ENCODE measurements around the gene IFI27L2. TPM values are rescaled to one million over a fixed set of nuclear protein-coding genes. Genes with fewer than 3 reads are reported as not detected.

IFI27L2 gene, protein sequence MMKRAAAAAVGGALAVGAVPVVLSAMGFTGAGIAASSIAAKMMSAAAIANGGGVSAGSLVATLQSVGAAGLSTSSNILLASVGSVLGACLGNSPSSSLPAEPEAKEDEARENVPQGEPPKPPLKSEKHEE
- total RNA-seq = 77.0 and 98.4 TPM in 2 replicates

DNA sequence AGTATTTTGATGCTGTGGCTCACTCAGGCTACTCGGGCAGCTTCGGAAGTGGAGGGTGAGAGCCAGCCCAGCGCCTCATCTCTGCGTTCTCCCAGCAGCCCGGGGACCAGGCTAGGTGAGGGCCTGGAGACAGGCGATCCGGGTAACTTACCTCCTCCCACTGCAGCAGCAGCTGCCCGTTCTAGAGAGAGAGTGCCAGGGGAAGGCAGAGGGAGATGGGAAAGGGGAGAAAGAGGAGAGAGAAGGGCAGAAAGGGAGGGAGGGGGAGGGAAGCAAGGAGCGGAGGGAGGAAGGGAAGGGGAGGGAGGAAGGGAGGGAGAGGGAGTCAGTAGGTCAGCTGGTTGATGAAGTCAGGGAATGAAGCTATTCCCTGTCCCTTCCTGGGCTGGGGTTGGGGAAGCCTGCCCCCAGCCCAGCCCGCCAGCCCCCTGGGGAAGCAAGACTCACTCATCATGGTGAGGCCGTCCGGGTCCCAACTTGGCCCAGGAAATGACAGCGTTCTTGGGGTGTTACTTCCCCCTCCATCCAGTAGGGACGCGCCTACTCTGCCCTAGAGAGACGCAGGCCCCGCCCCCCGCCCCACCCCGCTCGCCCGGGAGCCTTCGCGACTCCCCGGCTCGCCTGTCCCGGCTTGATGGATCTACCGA lies at the start of gene IFI27L2:
IFI27L2 (minus strand) TSS at position 494 of the 647 bp plus-strand sequence; CDS start at position 454, 40 bp downstream.

DNA sequence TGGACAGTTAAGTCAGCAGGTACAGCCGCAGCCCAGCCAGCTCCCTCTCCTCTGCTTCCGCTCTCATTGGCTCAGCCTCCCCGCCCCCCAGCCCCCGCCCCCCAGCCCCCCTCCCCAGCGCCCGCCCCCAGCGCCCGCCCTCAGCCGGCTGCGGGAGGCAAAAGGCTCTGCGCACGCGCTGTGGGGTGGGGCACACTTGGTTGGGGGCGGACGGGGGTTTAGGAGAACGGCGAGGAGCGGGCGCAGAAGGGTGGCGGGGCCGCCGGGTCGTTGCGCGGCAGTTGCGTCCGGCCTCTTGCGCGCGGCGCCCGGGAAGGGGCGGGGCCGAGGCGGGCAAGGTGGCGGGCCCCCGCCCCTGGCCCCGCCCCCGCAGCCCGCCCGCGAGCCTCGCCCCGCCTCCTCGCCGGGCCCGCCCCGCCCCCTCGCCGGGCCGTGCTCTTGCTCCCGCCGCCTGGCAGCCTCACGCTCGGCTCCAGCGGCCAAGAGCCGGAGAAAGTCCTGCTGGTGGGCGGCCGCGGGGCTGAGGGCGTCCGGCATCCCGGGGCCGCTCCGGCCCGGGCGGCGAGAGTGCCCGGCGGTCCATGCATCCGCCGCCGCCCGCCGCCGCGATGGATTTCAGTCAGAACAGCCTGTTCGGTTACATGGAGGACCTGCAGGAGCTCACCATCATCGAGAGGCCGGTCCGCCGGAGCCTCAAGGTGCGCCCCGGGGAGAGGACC lies 44.6 kb upstream of the IFI27L2 start, which contains the start of gene PPP4R4:
PPP4R4 (plus strand) TSS at position 438 of the 719 bp plus-strand sequence; CDS start at position 582, 144 bp downstream.

DNA sequence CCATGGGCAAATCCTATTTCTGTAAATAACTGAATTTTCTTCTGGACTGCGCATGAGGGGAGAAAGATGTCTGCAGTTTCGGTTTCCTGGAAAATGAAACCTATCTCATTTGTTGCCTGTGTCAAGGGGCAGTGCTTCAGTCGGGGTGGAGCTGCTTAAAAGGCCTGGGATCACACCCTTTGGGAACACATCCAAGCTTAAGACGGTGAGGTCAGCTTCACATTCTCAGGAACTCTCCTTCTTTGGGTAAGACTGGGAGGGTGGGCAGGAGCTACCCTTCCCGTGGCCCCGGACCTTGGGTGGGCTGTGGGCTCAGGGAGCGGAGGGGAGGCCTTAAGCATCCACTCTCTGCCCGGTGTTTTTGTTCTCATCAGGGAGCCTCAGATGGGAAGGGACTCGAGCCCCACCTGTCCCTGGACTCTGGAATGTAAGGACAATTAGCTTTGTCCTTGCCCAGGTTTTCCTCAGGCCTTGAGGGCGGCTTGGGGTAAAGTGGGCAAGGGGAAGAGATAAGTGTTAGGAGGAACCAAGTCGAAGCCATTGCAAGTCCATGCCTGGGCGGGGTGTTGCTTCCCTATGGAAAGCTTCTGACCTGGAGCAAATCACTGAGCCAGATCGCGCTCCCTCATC lies 18.7 kb downstream of the IFI27L2 start, which contains the start of gene IFI27:
IFI27 (plus strand) TSS at position 185 of the 630 bp plus-strand sequence.

DNA sequence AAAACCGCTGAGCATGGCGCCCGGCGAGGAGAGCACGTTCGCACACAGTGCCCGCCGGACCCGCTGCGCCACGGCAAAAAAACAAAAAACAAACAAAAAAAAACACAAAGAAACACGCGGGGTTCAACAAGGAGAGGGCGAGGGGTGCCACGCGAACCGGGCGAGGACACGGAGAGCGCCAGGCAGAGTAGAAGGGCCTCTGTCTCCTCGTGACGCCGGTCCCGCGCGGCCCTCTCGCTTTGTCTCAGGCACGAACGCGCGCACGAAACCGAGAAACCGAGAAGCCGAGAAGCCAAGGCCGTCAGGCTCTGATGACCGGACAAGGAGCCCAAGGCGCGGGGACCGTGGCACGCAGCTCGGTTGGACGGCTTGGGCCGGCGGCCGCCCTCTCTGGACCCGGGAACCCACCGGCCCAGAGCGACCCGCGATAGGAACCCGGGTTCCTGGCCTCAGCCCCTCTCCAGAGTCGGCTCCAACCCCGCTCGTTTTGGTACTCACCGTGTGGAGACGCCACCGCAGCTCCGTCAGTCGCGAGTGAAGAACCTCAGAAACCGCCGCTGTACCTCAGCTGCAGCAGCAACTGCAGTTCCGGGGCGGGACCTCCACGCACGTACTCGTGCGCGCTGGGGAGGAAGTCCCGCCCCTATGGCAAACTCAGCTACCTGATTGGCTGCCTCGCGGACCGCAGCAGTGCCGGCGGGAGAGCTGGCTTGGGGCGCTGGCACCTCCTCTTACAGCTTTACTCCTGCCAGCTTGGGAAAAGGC lies 48.6 kb downstream of the IFI27L2 start, which contains the start of the genes DDX24 and IFI27L1:
DDX24 (minus strand) TSS at position 582 of the 765 bp plus-strand sequence. CDS start 1,460 bp downstream, outside the sequence.
IFI27L1 (plus strand) TSS at position 690 of the 765 bp plus-strand sequence. CDS start 15,628 bp downstream, outside the sequence.

Other genes starting within 250 kb of the IFI27L2 start
- not detected in 2 replicates for gene FAM181A, start 202.3 kb downstream of the IFI27L2 start, total RNA-seq
- 0.52 and 1.7 TPM in 2 replicates for gene ASB2, start 153.0 kb downstream of the IFI27L2 start, total RNA-seq
- not detected in 2 replicates for gene CCDC197, start 132.3 kb downstream of the IFI27L2 start, total RNA-seq
- gene OTUB2, start 103.3 kb downstream of the IFI27L2 start, total RNA-seq = 1.8 and 1.9 TPM in 2 replicates
- gene DDX24, start 48.4 kb downstream of the IFI27L2 start, total RNA-seq = 128 and 134 TPM in 2 replicates
- 8.7 and 11.1 TPM in 2 replicates for gene IFI27L1, start 48.3 kb downstream of the IFI27L2 start, total RNA-seq
- gene IFI27, start 18.9 kb downstream of the IFI27L2 start, total RNA-seq = 9.1 and 10.9 TPM in 2 replicates
- gene PPP4R4, start 44.7 kb upstream of the IFI27L2 start, total RNA-seq = 0.33 and 1.4 TPM in 2 replicates
- not detected in 2 replicates for gene SERPINA10, start 163.7 kb upstream of the IFI27L2 start, total RNA-seq
- gene SERPINA6, start 193.7 kb upstream of the IFI27L2 start, total RNA-seq = not detected in 2 replicates
- gene SERPINA2, start 237.1 kb upstream of the IFI27L2 start, total RNA-seq = not detected in 2 replicates

All from smooth muscle cell of the pulmonary artery (primary cell).